K562 (cell line): ENCODE measurements around the gene SV2C. TPM values are rescaled to one million over a fixed set of nuclear protein-coding genes. Genes with fewer than 3 reads are reported as not detected.
"Not testable (repeated sequence)": the region's sequence is repeated elsewhere in the genome, so short reads cannot be mapped to it uniquely, and the experiment has no call there.

Experiments
- ATAC-seq: fragments of 200-7000 bp; cut with Tn5 transposase; 3 replicates; pipeline ENCODE4 v1.9.1; 2020; ENCODE audit warnings: moderate library complexity
- BruUV-seq: library from RNA; stranded (reverse); fragments of 400-500 nt; replicated peaks from 2 replicates; lab custom pipeline; 2021; lab: Mats Ljungman, UMichigan
- CTCF ChIA-PET: fragments of 300-600 bp; formaldehyde crosslinking; extraction: SDS; loops from one replicate; lab custom pipeline; 2021; ENCODE audit warnings: low intra/inter-chr PET ratio; lab: Yijun Ruan, JAX
- POLR2A ChIA-PET: fragments of 300-600, 350-650 bp; sonication (Branson Sonifier 250); formaldehyde crosslinking; extraction: SDS; loops from one replicate; lab custom pipeline; 2021; ENCODE audit warnings: antibody characterized with exemption, inconsistent platforms; lab: Yijun Ruan, JAX
- DNase-seq, 4 experiments: peaks; one replicate each; pipeline versions ENCODE4 v3.0.0 to v3.0.0-alpha.2; 2011 to 2018; ENCODE audit warnings: low spot score in 3 of 4, mixed read lengths in 3 of 4; ENCODE audit errors: extremely low read depth in 1 of 4
- FAIRE-seq: peaks from 2 replicates; lab custom pipeline; 2011; peaks lifted over from hg19 to GRCh38; lab: Jason Lieb, UNC
- H2AFZ ChIP-seq: 2 replicates; pipeline ENCODE4 v1.6.0; 2011; ENCODE audit warnings: low read depth, low read length, control low read depth, inconsistent platforms
- H3K27ac ChIP-seq: fragments of 200-600 bp; 3 replicates; pipeline ENCODE4 v1.8.0; 2011; ENCODE audit warnings: low read depth, mild to moderate bottlenecking, control low read depth, inconsistent platforms, low read length, moderate library complexity, mixed read lengths; ENCODE audit errors: extremely low read depth
- H3K27me3 ChIP-seq, 2 experiments: fragments of 300-600 bp in 1 of 2; 2 replicates in 1 of 2; 3 replicates in 1 of 2; pipeline versions ENCODE4 v1.6.0 to v1.8.0; 2011; ENCODE audit warnings: inconsistent platforms in 2 of 2, low read length in 2 of 2, mild to moderate bottlenecking in 1 of 2, mixed read lengths in 1 of 2, moderate library complexity in 1 of 2; ENCODE audit not compliant: control insufficient read depth in 2 of 2, insufficient read depth in 2 of 2
- H3K36me3 ChIP-seq: fragments of 300-600 bp; 3 replicates; pipeline ENCODE4 v1.8.0; 2011; ENCODE audit warnings: mild to moderate bottlenecking, low read length, inconsistent platforms; ENCODE audit not compliant: control insufficient read depth, insufficient read depth
- H3K4me1 ChIP-seq, 2 experiments: fragments of 200-600 bp in 1 of 2; replicated peaks in 1 of 2; 2 replicates in 1 of 2; 3 replicates in 1 of 2; pipeline versions ENCODE4 v1.5.1 to v1.8.0; 2011; ENCODE audit warnings: inconsistent platforms in 2 of 2, low read length in 2 of 2, mild to moderate bottlenecking in 1 of 2, mixed read lengths in 1 of 2, moderate library complexity in 1 of 2; ENCODE audit not compliant: control insufficient read depth in 2 of 2, insufficient read depth in 2 of 2
- H3K4me2 ChIP-seq: 2 replicates; pipeline ENCODE4 v1.6.1; 2011; ENCODE audit warnings: low read length, control low read depth, inconsistent platforms, mixed read lengths; ENCODE audit not compliant: insufficient read depth
- H3K4me3 ChIP-seq: fragments of 200-600 bp; sonication (generic), shearing (Covaris generic); 2 replicates; pipeline ENCODE4 v1.5.1; 2016; ENCODE audit warnings: control low read depth, inconsistent platforms
- H3K79me2 ChIP-seq: fragments of 200-600 bp; 3 replicates; pipeline ENCODE4 v1.8.0; 2011; ENCODE audit warnings: low read length, inconsistent platforms; ENCODE audit not compliant: control insufficient read depth, insufficient read depth
- H3K9ac ChIP-seq, 2 experiments: 2 replicates each; pipeline versions ENCODE4 v1.6.0 to v1.6.1; 2011; ENCODE audit warnings: low read depth in 2 of 2, low read length in 2 of 2, control low read depth in 1 of 2, inconsistent platforms in 1 of 2, mild to moderate bottlenecking in 1 of 2, mixed read lengths in 1 of 2; ENCODE audit not compliant: insufficient read depth in 1 of 2
- H3K9me1 ChIP-seq: one replicate; pipeline ENCODE4 v1.6.0; 2011; ENCODE audit warnings: inconsistent platforms, mild to moderate bottlenecking, low read length, moderate library complexity; ENCODE audit not compliant: control insufficient read depth, insufficient read depth
- H3K9me3 ChIP-seq: replicated peaks from 2 replicates; pipeline ENCODE4 v1.5.1; 2011; ENCODE audit warnings: low read depth, low read length, inconsistent platforms; ENCODE audit not compliant: control insufficient read depth, insufficient read depth
- H4K20me1 ChIP-seq: replicated peaks from 2 replicates; pipeline ENCODE4 v1.6.1; 2011; ENCODE audit warnings: low read length, inconsistent platforms, mixed read lengths; ENCODE audit not compliant: control insufficient read depth, insufficient read depth
- CBX8 ChIP-seq: fragments of 200-600 bp; sonication (generic); IDR thresholded peaks from 2 replicates; pipeline ENCODE4 v1.6.1; 2012; ENCODE audit warnings: borderline replicate concordance, mixed run types, low read depth, mild to moderate bottlenecking, moderate library complexity, mixed read lengths, low read length, control low read depth, inconsistent platforms; ENCODE audit not compliant: poor library complexity, severe bottlenecking; ENCODE audit errors: extremely low read depth
- CREM ChIP-seq: IDR thresholded peaks from 2 replicates; pipeline ENCODE4 v1.6.1; 2014; ENCODE audit warnings: antibody characterized with exemption, low read depth
- WGBS: fragments of 100-300 bp; shearing (Covaris generic); methylation state at CpG from one replicate; pipeline ENCODE4 v1.1.6; 2016; ENCODE audit warnings: low coverage, mixed read lengths; ENCODE audit not compliant: insufficient coverage; ENCODE audit errors: missing lambda C conversion rate; 5-methylcytosine and 5-hydroxymethylcytosine counted together
- in situ Hi-C: fragments of 300-500 bp; cut with MboI; formaldehyde crosslinking; loops from 4 replicates; pipeline ENCODE4 v1.15.0; 2018; ENCODE audit warnings: inconsistent platforms, mixed read lengths
- intact Hi-C: fragments of 100-400 bp; cut with micrococcal nuclease; formaldehyde crosslinking; loops from 2 replicates; pipeline ENCODE4 v1.14.2; 2022
- polyA plus RNA-seq, 8 experiments: library from polyadenylated mRNA; depleted of rRNA in 4 of 8; stranded (reverse) in 5 of 8; unstranded in 3 of 8; fragments of >200 nt; fragmentation: Nextera tagmentation in 2 of 8; fragmentation: Illumina TruSeq in 1 of 8; extraction: Ambion mirVana in 2 of 8; extraction: Trizol in 1 of 8; gene quantifications; 2 replicates each; pipeline versions ENCODE4 v1.2.1 to v1.2.3, GENCODE V29; 2011 to 2014; ENCODE audit warnings: inconsistent platforms in 1 of 8, missing spikeins in 1 of 8
- total RNA-seq, 7 experiments: library from RNA; depleted of rRNA in 6 of 7; stranded (reverse); fragments of >200 nt in 6 of 7; fragmentation: Illumina TruSeq in 2 of 7; extraction: Trizol in 2 of 7; gene quantifications; 2 replicates each; pipeline versions ENCODE4 v1.2.1 to v1.2.3, GENCODE V29; 2011 to 2021; ENCODE audit warnings: low replicate concordance in 1 of 7
- TF ChIP-seq, protein P1 (sequence below): fragments of 450-650 bp; IDR thresholded peaks from 2 replicates; pipeline ENCODE4 v1.6.1; 2016; ENCODE audit warnings: borderline replicate concordance

Gene SV2C
- total and polyA plus RNA-seq, 9 of the 15 experiments (the other 6 are each of a cell fraction or from before 2014, with no cell fraction given) = 0.05 TPM; not detected in 8

DNA sequence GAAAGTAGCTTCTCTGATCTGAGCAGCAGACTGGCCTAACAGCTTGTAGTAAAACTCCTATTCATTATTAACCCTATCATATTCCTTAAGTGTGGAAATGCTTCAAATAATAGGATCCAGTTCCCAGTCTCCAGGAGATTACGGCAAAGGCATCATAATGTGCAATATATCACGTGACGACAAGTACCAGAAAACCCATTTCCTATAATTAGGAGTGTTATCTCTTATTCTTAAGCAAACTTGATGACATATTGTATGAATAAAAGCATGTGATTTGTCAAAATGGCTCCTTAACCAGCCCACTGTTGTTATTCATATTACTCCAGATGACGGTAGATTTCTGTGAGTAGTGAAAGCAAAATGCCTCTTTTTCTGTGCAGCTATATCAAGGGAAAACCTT, 2.9 kb downstream of the SV2C start (continued):
- TF ChIP-seq, protein P1, sequence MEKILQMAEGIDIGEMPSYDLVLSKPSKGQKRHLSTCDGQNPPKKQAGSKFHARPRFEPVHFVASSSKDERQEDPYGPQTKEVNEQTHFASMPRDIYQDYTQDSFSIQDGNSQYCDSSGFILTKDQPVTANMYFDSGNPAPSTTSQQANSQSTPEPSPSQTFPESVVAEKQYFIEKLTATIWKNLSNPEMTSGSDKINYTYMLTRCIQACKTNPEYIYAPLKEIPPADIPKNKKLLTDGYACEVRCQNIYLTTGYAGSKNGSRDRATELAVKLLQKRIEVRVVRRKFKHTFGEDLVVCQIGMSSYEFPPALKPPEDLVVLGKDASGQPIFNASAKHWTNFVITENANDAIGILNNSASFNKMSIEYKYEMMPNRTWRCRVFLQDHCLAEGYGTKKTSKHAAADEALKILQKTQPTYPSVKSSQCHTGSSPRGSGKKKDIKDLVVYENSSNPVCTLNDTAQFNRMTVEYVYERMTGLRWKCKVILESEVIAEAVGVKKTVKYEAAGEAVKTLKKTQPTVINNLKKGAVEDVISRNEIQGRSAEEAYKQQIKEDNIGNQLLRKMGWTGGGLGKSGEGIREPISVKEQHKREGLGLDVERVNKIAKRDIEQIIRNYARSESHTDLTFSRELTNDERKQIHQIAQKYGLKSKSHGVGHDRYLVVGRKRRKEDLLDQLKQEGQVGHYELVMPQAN = no peak
- TF ChIP-seq CBX8 (no peak), CREM (no peak)

- DNase-seq, intact Hi-C loops, H3K4me2 ChIP-seq, H3K4me3 ChIP-seq, H3K9me3 ChIP-seq, H3K9ac ChIP-seq, H3K79me2 ChIP-seq, H3K9me1 ChIP-seq, H2AFZ ChIP-seq, H3K4me1 ChIP-seq, H3K36me3 ChIP-seq, H4K20me1 ChIP-seq, CTCF ChIA-PET, H3K27me3 ChIP-seq, BruUV-seq, H3K27ac ChIP-seq, in situ Hi-C loops, POLR2A ChIA-PET, FAIRE-seq, ATAC-seq: not testable (repeated sequence)
- 0% methylated on average over 2 of the region's 2 CpGs for WGBS
Measured at GRCh38 chr5:76089156-76089555, 6.0 kb downstream of the SV2C start.
